GDM1 (cell line): ENCODE measurements around the gene TLR9.

Source experiments
- DNase-seq: peaks from one replicate; lab custom pipeline; 2025; lab: John Stamatoyannopoulos, UW

Gene TLR9

DNA sequence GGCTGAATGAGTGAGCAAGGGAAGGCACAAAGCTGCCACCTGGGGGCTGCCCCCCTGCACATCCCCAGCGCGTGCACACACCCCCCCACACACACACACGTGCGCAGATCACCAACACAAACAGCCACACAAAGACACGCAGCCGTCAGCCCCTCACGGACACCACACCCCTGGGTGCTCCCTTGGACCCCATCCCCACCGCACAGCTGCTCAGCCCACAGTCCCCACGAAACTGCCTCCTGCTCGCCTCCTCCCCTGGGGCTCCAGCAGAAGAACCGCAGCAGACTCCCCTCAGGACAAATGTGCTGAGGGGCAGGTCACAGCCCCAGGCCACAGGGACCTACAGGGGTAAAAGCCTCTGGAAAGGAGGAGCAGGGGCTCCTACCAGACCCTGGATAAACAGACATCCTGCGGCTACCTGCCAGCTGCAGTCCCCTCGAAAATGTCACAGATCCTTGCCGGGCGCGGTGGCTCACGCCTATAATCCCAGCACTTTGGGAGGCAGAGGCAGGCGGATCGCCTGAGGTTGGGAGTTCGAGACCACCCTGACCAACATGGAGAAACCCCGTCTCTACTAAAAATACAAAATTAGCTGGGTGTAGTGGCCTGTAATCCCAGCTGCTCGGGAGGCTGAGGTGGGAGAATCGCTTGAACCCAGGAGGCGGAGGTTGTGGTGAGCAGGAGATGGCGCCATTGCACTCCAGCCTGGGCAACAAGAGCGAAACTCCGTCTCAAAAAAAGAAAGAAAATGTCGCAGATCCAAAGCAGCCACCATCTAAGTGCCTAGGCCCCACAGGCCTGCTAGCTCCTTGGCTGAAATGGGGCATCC, 7.0 kb upstream of the TLR9 start:
- DNase-seq = no peak

GRCh38 chr3:52231502-52232278, 6.2 kb upstream of the TLR9 start:
- DNase-seq = peak; percentile 48

DNA sequence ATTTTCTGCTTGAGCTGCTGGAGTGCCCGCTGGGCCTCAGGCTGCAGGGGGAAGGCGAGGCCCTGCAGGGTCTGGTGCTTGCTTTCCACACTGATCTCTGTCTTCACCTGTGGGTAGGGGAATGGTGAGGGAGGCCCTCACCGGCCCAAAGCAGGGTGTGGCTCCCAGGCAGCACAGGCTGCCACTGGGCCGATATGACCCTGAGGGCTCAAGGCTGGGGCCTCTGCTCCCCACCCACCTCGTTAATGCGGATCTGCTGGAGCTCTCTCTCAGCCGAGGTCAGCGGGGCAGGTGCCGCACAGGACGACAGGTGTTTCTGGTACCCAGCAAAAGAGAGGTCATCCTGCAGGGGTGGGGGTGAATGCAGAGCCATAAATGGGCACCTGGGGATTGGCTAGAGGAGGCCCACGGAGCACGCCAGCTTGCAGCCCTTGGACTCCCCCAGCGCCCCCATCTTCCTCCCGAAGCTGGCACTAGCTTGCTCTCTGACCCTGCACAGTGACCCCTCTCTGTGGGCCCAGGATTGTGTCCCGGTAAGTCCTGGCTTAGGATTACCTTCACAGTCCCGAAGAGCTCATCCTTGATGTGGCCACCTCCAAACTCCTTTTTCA, 5.5 kb upstream of the TLR9 start:
- DNase-seq = no peak

DNA sequence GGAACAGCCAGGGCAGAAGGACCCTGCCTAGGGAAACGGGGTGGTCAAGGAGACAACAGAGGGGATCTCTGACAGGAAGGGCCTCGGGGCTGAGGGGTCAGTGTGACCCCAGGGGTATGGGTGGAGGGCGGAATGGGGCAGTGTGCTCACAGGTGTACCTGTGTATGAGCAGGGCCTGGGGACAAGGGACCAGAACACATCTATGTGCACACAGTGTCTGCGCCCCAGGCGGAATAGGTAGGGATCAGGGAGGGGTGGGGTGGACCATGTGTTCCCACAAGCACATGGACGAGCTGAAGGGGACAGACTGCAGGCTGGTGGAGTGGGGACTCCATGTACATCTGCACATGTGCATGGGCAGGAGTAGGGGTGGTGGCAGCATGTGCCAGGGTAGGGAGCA, 5.0 kb upstream of the TLR9 start:
- DNase-seq = no peak

- no peak for DNase-seq
These were observed 4.2 kb upstream of the TLR9 start for GRCh38 chr3:52229656-52230055.

GRCh38 chr3:52228751-52229291, 3.4 kb upstream of the TLR9 start:
- no peak for DNase-seq

DNA sequence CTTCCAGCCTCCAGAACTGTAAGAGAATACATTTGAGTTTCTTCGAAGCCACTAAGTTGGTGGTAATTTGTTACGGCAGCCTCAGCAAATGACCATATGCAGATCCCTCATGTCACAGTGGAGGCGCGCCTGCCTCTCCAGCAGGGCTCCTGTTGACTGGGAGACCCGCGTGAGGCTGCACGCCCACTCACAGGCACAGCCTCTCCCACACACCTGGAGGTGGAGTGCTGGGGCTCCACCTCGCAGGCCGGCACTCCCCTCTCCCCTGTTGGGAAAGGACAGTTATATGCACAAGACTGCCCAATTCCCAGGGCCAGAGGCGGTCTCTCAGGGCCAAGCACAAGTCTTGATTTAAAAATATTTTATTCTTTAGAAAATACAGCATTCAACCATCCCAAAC, 2.8 kb upstream of the TLR9 start:
- no peak for DNase-seq

GRCh38 chr3:52227766-52228165, 2.3 kb upstream of the TLR9 start:
- DNase-seq = no peak

DNA sequence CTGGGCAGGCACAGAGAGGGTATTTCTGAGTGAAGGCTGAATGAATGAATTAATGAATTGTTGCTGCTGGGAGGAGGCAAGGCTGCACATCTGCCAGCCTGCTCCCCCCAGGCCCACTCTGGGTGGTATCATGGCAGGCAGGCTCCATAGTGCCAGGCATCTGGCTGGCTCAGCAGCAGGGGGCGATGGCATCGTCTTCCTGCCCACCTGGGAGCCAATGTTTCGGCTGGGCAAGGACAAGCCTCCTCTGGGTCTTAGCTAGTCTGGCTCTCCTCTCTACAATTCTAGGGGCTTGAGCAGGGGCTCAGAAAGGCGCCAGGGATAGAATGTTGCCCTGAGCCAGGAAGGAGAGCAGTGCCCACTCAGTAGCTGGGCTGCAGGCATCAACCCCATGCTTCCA, 1.7 kb upstream of the TLR9 start:
- no peak for DNase-seq

- no peak for DNase-seq
These were observed 878 bp upstream of the TLR9 start for GRCh38 chr3:52226229-52226817.

DNA sequence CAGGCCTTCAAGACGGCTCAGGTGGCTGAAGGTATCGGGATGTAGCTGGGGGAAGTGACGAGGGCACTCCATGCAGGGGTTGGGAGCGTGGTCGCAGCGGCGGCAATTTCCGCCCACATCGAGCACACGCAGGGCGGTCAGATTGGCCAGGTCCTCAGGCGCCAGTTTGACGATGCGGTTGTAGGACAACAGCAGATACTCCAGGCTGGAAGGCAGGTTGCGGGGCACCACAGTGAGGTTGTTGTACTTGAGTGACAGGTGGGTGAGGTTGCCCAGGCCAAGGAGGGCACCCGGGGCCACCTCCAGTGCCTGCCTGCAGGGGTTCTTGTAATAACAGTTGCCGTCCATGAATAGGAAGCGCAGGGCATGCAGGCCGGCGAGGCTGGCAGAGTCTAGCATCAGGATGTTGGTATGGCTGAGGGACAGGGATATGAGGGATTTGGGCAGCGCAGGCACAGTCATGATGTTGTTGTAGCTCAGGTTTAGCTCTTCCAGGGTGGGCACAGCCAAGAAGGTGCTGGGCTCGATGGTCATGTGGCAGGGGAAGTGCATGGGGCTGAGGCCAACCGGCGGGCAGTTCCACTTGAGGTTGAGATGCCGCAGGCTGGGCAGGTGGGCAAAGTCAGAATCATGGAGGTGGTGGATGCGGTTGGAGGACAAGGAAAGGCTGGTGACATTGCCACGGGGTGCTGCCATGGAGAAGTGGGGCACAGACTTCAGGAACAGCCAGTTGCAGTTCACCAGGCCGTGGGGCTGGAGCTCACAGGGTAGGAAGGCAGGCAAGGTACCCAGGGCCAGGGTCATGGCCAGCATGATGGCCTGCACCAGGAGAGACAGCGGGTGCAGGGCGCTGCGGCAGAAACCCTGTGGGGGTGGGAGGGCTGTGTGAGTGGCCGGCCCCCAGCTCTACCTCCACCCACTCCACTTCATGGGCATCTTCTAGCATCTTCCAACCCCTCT, 1.7 kb downstream of the TLR9 start:
- no peak for DNase-seq

DNA sequence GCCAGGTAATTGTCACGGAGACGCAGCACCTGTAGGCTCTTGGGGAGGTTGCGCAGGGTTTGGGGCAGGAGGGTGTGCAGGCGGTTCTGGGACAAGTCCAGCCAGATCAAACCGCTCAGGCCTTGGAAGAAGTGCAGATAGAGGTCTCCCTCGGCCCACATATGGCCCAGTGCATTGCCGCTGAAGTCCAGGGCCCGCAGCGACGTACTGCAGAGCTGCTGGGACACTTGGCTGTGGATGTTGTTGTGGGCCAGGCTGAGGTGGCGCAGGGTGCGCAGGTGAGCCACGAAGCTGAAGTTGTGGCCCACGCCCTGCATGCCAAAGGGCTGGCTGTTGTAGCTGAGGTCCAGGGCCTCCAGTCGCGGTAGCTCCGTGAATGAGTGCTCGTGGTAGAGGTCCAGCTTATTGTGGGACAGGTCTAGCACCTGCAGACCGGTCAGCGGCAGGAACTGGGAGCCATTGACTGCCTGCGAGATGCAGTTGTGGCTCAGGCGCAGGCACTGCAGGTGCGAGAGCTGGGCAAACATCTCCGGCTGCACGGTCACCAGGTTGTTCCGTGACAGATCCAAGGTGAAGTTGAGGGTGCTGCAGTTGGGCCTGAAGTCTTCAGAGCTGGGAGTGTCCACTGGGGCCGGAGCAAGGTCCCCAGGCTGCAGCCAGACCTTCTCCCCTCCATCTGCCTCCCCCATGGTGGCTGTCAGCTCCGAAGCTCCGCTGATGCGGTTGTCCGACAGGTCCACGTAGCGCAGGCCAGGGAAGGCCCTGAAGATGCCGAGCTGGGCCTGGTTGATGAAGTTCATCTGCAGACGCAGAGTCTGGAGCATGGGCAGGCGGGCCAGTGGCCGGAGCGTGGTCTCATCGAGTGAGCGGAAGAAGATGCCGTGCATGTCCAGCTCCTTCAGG, 2.9 kb downstream of the TLR9 start:
- no peak for DNase-seq

DNA sequence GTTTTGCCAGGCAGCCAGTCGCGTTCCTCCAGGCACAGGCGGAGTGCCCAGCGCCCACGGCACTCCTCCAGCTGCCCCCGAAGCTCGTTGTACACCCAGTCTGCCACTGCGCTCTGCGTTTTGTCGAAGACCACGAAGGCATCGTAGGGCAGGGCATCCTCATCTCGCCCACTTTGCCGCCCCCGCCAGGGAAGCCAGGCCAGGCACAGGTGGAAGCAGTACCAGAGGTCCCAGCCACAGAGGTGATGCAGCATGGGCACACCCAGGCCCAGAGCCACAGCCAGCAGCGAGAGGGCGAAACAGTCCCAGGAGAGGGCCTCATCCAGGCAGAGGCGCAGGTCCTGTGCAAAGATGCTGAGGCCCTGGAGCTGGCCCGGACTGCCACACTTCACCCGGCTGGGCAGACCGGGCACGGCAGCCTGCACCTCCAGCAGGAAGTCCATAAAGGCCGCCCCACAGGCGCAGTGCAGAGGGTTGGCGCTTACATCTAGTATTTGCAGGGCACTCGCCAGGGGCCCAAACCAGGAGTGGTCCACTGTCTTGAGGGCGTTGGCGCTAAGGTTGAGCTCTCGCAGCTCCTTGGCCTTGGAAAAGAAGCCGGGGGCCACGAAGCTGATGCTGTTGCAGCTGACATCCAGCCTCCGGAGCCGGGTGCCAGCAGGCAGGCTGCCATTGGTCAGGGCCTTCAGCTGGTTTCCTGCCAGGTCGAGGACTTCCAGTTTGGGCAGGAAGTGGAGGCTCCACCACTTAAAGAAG, 3.7 kb downstream of the TLR9 start:
- no peak for DNase-seq

DNA sequence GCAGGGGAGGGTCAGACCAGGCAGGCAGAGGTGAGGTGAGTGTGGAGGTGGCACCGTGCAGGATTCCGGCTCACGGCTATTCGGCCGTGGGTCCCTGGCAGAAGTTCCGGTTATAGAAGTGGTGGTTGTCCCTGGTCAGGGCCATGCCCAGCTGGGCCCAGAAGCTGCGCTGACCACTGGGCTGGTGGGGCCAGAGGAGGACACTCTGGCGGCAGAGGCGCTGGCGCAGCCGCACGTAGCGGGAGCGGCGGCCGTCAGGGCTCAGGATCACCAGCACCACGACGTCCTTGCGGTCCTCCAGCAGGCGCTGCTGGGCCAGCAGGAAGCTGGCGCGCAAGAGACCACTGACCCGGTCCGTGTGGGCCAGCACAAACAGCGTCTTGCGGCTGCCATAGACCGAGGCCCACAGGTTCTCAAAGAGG, 4.3 kb downstream of the TLR9 start:
- DNase-seq = no peak

DNA sequence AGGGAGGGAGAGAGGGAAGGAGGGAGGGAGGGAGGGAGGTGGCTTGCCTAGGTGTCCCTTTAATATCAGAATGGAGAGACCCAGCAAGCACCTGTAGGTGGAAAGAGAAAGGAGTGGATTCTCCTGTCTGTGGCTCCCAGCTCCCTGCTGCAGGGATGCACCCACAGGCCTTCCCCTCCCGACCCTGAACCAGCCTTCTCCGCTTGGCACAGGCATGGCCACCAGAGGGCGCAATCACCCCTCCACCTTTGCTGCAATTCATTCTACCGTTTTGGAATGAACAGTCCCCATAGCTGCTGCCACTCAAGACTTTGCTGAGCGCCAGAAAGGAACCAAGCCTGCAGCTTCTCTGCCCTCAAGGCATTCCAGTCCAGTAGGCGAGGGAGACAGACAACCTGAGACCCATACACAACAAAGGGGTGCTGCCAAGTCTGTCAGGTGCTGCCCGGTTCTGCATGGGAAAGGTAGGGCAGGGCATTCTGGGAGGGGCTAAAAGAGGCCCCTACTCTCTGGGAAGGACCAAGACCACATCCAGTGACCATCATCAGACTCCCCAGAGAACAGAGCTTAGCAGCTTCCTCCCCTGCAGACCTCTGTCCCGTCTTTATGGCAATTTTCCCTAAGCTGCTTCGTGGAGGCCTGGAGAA, 4.9 kb downstream of the TLR9 start:
- DNase-seq = peak; percentile 73

DNA sequence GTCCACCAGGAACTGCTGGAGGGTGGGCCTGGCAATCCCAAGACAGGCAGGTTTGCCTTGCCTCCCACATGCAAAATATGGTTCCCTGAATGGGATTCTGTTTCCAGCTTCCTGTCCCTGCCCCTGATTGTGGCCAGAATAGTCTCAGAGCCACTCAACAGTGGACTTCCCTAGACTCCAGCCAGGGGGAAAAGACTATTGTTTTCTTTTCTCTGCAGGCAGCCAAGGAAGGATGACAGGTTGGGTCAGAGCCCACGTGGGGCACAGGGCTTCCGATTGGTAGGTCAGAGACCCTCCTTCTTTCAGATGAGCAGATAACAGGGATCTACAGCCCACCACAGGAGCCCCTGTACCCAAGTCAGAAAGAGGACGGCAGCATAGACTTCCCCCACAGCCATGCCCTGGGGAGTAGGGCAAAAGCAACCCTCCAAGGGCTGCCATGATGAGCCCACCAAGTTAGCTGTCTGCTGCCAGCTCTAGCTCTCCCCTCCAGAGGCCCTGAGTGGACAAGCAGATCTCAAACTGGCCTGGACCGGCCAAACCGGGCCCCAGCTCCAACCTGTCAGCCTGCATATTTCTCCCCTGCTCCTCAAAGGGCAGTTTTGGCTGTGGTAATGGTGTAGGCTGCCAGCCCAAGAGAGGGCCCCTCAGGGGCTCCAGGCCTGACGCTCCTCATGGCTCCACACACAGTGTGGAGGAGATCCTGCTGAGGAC, 6.4 kb downstream of the TLR9 start:
- no peak for DNase-seq

GRCh38 chr3:52218454-52218853, 7.0 kb downstream of the TLR9 start:
- DNase-seq = no peak

DNA sequence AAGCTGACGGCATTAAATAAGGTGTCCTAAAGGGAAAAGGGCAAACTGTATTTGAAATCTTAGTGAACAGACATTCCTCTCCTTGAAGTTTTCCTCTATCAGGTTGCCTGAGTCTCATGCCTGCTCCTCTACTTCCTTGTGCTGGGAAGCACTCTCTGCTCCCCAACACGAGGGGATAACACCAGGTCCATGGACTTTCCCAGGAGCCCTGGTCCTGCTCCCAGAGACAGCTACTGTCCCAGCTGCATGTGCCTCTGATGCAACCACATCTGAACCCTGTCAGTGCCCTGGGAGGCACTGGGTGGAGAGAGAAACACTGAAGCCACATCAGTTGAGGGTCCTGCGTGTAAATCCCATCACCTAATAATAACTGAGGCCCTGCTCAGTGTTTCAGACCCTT, 7.4 kb downstream of the TLR9 start:
- no peak for DNase-seq
